Fibroblast of mammary gland (primary cell): ENCODE measurements around the gene ELAVL1.

Experiments used
- DNase-seq: peaks from one replicate; pipeline ENCODE4 v3.0.0-alpha.2; 2010; ENCODE audit warnings: low read depth
- H3K4me3 ChIP-seq: 2 replicates; pipeline ENCODE4 v1.5.1; 2011; ENCODE audit warnings: low read depth, mild to moderate bottlenecking, low read length, moderate library complexity; ENCODE audit not compliant: control insufficient read depth
- CTCF ChIP-seq: conservative IDR thresholded peaks from 2 replicates; pipeline ENCODE4 v1.5.1; 2011; ENCODE audit warnings: low read depth, low read length, inconsistent platforms; ENCODE audit not compliant: control insufficient read depth, insufficient read depth

The ELAVL1 gene

DNA sequence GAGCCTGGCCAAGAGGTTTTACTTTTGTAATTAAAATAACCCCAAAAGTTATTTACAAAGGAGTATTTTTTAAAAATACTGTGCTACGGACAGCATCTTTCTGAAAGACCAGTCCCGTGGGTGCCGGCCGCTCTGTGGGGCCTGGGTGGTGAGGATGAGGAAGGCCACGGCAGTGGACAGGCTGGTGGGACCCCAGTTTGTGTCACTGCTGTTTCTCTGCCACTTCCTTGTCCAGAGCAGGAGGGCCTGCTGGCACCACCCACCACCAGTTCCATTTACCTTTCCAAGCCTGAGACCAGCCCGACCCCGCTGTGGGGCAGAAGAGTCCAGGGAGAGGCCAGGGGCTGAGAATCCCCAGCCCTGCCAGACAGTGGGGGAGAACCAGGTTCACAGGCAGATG lies 23.8 kb downstream of the ELAVL1 start:
- DNase-seq = no peak
- no peak overlapping the region for H3K4me3 ChIP-seq
- no peak for TF ChIP-seq CTCF

DNA sequence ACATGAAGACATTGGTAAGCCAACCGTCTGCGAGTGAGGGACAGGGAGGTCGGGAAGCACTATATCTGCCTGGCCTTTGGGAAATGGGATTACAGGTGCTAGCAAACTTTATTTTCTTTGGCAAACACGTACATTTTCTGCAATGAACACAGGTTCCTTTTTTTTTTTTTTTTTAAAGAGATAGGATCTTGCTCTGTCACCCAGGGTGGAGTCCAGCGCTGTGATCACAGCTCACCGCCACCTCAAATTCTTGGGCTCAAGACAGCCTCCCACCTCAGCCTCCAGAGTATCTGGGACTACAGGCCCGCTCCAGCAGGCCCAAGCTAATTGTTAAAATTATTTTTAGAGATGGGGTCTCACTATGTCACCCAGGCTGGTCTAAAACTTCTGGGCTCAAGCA lies 24.2 kb downstream of the ELAVL1 start:
- H3K4me3 ChIP-seq = no peak overlapping the region
- DNase-seq = no peak
- no peak for TF ChIP-seq CTCF

GRCh38 chr19:7980635-7981121 lies 24.8 kb downstream of the ELAVL1 start:
- no peak overlapping the region for H3K4me3 ChIP-seq
- no peak for TF ChIP-seq CTCF
- DNase-seq = no peak

- DNase-seq = no peak
- no peak for TF ChIP-seq CTCF
- no peak overlapping the region for H3K4me3 ChIP-seq
Measured at GRCh38 chr19:7980168-7980567, 25.3 kb downstream of the ELAVL1 start.

DNA sequence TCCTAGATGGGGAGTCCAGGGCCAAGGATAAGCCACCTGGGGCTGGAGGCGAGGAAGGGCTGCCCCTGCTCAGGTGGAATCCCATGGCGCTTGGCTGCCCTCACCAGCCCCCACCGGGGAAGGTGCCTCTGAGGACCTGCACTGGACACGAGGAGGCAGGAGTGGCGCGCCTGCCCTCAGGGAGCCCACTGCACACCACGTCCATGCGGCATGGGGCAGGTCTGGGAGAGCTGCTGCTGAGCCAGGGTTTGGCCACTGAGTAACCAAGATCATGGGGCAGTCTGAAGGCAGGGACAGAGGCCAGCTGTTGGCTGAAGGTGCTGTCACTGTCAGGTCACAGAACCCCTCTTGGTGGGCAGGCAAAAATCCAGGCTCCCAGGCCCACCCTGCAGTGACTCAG lies 25.9 kb downstream of the ELAVL1 start:
- H3K4me3 ChIP-seq = no peak overlapping the region
- DNase-seq = no peak
- TF ChIP-seq CTCF = no peak

- no peak for TF ChIP-seq CTCF
- DNase-seq = no peak
- no peak overlapping the region for H3K4me3 ChIP-seq
Measured at GRCh38 chr19:7979011-7979410, 26.4 kb downstream of the ELAVL1 start.

GRCh38 chr19:7978179-7978825 lies 27.1 kb downstream of the ELAVL1 start:
- DNase-seq = no peak
- H3K4me3 ChIP-seq = no peak overlapping the region
- TF ChIP-seq CTCF = no peak
